ENCODE data around the gene NRXN3. TPM values are rescaled to one million over a fixed set of nuclear protein-coding genes. Genes with fewer than 3 reads are reported as not detected.

The NRXN3 gene
- total RNA-seq, 1 experiment from 2014 or later = not detected

DNA sequence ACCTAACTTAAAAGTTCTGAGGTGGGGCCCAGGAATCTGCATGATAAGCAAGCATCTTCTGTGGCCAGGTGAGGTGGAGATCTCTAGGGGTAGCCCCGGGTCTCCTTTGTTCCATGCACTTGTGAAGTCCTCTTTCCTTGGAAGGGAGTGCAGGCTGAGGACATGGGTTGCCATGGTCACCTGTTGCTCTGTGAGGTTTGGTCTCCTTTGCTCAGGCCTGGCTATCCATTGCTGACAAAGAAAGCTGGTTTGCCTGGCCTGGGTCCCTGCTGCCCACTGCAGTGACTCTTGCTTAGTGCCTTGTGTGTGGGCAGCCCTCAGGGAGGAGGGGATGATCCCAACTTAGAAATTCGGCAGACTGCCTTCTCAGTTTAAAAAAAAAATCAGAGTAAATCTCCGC, 11.1 kb downstream of the NRXN3 start:
- Histone ChIP-seq H3K36me3 (ENCODE audit: control insufficient read depth in 1 of 2, insufficient read depth in 2 of 2, low read length in 2 of 2) (no peaks in the 10 kb centered on the region), H3K4me3 (replicated peaks in 1 of 2; ENCODE audit: low read depth in 1 of 2, low read length in 2 of 2) (no peak overlapping the region), H3K9ac (ENCODE audit: low read length) (no peak overlapping the region), H3K79me2 (ENCODE audit: insufficient read depth, low read length) (no peaks in the 10 kb centered on the region), H3K9me3 (ENCODE audit: control insufficient read depth in 1 of 2, insufficient read depth in 1 of 2, low read depth in 1 of 2, low read length in 2 of 2) (no peaks in the 10 kb centered on the region), H3K27me3 (ENCODE audit: insufficient read depth, low read length) (peaks cover 66% of the 10 kb centered on the region), H3K27ac (ENCODE audit: low read depth, low read length) (no peak overlapping the region), H2AFZ (ENCODE audit: low read depth, low read length, poor library complexity, severe bottlenecking) (no peak overlapping the region), H4K20me1 (ENCODE audit: insufficient read depth) (no peaks in the 10 kb centered on the region), H3K9me2 (ENCODE audit: insufficient read depth) (no peaks in the 10 kb centered on the region), H3K4me1 (ENCODE audit: control insufficient read depth in 1 of 2, insufficient read depth in 2 of 2, low read length in 2 of 2) (no peaks in the 10 kb centered on the region), H3K4me2 (ENCODE audit: low read length) (no peak overlapping the region)
- POLR2A ChIA-PET = no interaction called here
- RAD21 ChIA-PET (ENCODE audit: low non-redundant PET in 1 of 2, low total read pairs in 2 of 2, uncharacterized antibody in 2 of 2, unreplicated experiment in 2 of 2) = no interaction called here
- BruUV-seq (replicated peaks) = no TSS peak
- CTCF ChIA-PET = no interaction called here
- intact Hi-C loops (cut with micrococcal nuclease) = no loop called here
- TF ChIP-seq ZFX (IDR thresholded peaks at IDR 0.05) = no peak
- ATAC-seq (no peak), DNase-seq (ENCODE audit: low read depth, low spot score) (no peak)

DNA sequence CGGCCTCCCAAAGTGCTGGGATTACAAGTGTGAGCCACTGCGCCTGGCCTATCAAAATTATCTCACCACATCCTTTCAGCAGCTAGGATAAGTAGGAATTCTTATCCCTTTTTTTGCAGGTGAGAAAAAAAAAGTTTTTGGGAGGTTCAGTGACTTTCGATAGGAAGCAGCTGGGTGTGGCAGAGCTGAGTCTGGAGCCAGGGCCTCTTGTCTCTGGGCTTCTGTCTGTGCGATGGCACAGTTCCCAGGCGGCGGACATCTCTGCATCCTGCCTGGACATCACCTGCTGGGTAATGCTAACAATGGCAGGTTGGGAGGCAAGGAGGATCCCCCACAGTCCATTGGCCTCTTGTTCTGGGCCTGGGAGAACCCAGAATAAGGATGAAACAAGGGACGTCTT, 12.5 kb downstream of the NRXN3 start:
- no peak overlapping the region for H3K27ac ChIP-seq (ENCODE audit: low read depth, low read length)
- ATAC-seq (no peak), DNase-seq (ENCODE audit: low read depth, low spot score) (no peak)
- ChIA-PET CTCF (no interaction called here), RAD21 (ENCODE audit: low non-redundant PET in 1 of 2, low total read pairs in 2 of 2, uncharacterized antibody in 2 of 2, unreplicated experiment in 2 of 2) (no interaction called here), POLR2A (no interaction called here)
- H3K4me3 ChIP-seq (replicated peaks in 1 of 2; ENCODE audit: low read depth in 1 of 2, low read length in 2 of 2) = no peak overlapping the region
- H2AFZ ChIP-seq (ENCODE audit: low read depth, low read length, poor library complexity, severe bottlenecking) = no peak overlapping the region
- H3K9me3 ChIP-seq (ENCODE audit: control insufficient read depth in 1 of 2, insufficient read depth in 1 of 2, low read depth in 1 of 2, low read length in 2 of 2) = no peaks in the 10 kb centered on the region
- H3K27me3 ChIP-seq (ENCODE audit: insufficient read depth, low read length) = peaks cover 67% of the 10 kb centered on the region
- H3K4me1 ChIP-seq (ENCODE audit: control insufficient read depth in 1 of 2, insufficient read depth in 2 of 2, low read length in 2 of 2) = no peaks in the 10 kb centered on the region
- H3K9me2 ChIP-seq (ENCODE audit: insufficient read depth) = no peaks in the 10 kb centered on the region
- H3K9ac ChIP-seq (ENCODE audit: low read length) = no peak overlapping the region
- TF ChIP-seq, protein P1, sequence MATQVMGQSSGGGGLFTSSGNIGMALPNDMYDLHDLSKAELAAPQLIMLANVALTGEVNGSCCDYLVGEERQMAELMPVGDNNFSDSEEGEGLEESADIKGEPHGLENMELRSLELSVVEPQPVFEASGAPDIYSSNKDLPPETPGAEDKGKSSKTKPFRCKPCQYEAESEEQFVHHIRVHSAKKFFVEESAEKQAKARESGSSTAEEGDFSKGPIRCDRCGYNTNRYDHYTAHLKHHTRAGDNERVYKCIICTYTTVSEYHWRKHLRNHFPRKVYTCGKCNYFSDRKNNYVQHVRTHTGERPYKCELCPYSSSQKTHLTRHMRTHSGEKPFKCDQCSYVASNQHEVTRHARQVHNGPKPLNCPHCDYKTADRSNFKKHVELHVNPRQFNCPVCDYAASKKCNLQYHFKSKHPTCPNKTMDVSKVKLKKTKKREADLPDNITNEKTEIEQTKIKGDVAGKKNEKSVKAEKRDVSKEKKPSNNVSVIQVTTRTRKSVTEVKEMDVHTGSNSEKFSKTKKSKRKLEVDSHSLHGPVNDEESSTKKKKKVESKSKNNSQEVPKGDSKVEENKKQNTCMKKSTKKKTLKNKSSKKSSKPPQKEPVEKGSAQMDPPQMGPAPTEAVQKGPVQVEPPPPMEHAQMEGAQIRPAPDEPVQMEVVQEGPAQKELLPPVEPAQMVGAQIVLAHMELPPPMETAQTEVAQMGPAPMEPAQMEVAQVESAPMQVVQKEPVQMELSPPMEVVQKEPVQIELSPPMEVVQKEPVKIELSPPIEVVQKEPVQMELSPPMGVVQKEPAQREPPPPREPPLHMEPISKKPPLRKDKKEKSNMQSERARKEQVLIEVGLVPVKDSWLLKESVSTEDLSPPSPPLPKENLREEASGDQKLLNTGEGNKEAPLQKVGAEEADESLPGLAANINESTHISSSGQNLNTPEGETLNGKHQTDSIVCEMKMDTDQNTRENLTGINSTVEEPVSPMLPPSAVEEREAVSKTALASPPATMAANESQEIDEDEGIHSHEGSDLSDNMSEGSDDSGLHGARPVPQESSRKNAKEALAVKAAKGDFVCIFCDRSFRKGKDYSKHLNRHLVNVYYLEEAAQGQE (IDR thresholded peaks at IDR 0.05; ENCODE audit: low read depth) = no peak
- TF ChIP-seq CBX3 (IDR thresholded peaks at IDR 0.05; ENCODE audit: low read depth) (no peak), SP1 (IDR thresholded peaks at IDR 0.05; ENCODE audit: low read depth) (no peak), EZH2phosphoT487 (IDR thresholded peaks at IDR 0.05; ENCODE audit: borderline replicate concordance) (no peak)
- TF ChIP-seq, protein P2, sequence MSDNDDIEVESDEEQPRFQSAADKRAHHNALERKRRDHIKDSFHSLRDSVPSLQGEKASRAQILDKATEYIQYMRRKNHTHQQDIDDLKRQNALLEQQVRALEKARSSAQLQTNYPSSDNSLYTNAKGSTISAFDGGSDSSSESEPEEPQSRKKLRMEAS (IDR thresholded peaks at IDR 0.05) = no peak
- TF ChIP-seq, protein P3, sequence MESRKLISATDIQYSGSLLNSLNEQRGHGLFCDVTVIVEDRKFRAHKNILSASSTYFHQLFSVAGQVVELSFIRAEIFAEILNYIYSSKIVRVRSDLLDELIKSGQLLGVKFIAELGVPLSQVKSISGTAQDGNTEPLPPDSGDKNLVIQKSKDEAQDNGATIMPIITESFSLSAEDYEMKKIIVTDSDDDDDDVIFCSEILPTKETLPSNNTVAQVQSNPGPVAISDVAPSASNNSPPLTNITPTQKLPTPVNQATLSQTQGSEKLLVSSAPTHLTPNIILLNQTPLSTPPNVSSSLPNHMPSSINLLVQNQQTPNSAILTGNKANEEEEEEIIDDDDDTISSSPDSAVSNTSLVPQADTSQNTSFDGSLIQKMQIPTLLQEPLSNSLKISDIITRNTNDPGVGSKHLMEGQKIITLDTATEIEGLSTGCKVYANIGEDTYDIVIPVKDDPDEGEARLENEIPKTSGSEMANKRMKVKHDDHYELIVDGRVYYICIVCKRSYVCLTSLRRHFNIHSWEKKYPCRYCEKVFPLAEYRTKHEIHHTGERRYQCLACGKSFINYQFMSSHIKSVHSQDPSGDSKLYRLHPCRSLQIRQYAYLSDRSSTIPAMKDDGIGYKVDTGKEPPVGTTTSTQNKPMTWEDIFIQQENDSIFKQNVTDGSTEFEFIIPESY (IDR thresholded peaks at IDR 0.05; ENCODE audit: extremely low read depth, insufficient replicate concordance, low read length) = no peak
- H3K79me2 ChIP-seq (ENCODE audit: insufficient read depth, low read length) = no peaks in the 10 kb centered on the region
- intact Hi-C loops (cut with micrococcal nuclease) = no loop called here
- H4K20me1 ChIP-seq (ENCODE audit: insufficient read depth) = no peaks in the 10 kb centered on the region
- no peaks in the 10 kb centered on the region for H3K36me3 ChIP-seq (ENCODE audit: control insufficient read depth in 1 of 2, insufficient read depth in 2 of 2, low read length in 2 of 2)
- no peak overlapping the region for H3K4me2 ChIP-seq (ENCODE audit: low read length)
- no TSS peak for BruUV-seq (replicated peaks)

Data from HCT116 (cell line).